ENCODE results near the gene AFF1. TPM values are rescaled to one million over a fixed set of nuclear protein-coding genes. Genes with fewer than 3 reads are reported as not detected.

Gene AFF1
- total and polyA plus RNA-seq, 4 donors, result 7.2 to 42.8 (median 21.5) TPM

GRCh38 chr4:87054900-87055299 is 120.1 kb downstream of the AFF1 start:
- Histone ChIP-seq H3K9me3 (ENCODE audit: control insufficient read depth in 4 of 4, low read length in 3 of 4) (no peaks in the 10 kb centered on the region), H3K27me3 (ENCODE audit: control insufficient read depth in 4 of 4, insufficient read depth in 4 of 4, low read length in 3 of 4) (no peaks in the 10 kb centered on the region), H3K36me3 (ENCODE audit: control insufficient read depth in 4 of 4, insufficient read depth in 3 of 4, low read depth in 1 of 4, low read length in 3 of 4) (peaks cover 0 to 8% (median under 1%) of the 10 kb centered on the region in 4 donors), H3K9ac (ENCODE audit: low read depth in 1 of 2, low read length in 2 of 2) (no peak overlapping the region), H3K4me3 (ENCODE audit: low read depth in 1 of 3, low read length in 3 of 3) (no peak overlapping the region), H3K4me1 (ENCODE audit: control insufficient read depth in 4 of 4, insufficient read depth in 4 of 4, low read length in 3 of 4) (peaks cover 13 to 43% (median 21%) of the 10 kb centered on the region in 4 donors), H3K27ac (ENCODE audit: low read depth in 1 of 2, low read length in 2 of 2) (no peak overlapping the region)
- no peak for DNase-seq (ENCODE audit: low spot score)
- 16% methylated on average over 3 of the region's 3 CpGs for WGBS
- TF ChIP-seq FOXA1 (IDR thresholded peaks at IDR 0.05) (no peak), FOXA2 (IDR thresholded peaks at IDR 0.05) (no peak), NR2F2 (IDR thresholded peaks at IDR 0.05) (no peak), SP1 (IDR thresholded peaks at IDR 0.05) (no peak), RXRA (IDR thresholded peaks at IDR 0.05) (no peak), ZBTB33 (IDR thresholded peaks at IDR 0.05) (no peak), MAX (IDR thresholded peaks at IDR 0.05) (no peak), HNF4G (IDR thresholded peaks at IDR 0.05) (no peak), REST (IDR thresholded peaks at IDR 0.05) (no peak), CTCF (IDR thresholded peaks at IDR 0.05; ENCODE audit: low read depth, low read length, missing input control) (no peak), YY1 (IDR thresholded peaks at IDR 0.05) (no peak), GABPA (IDR thresholded peaks at IDR 0.05 in 1 of 2, conservative IDR thresholded peaks at IDR 0.05 in 1 of 2) (no peak), TAF1 (conservative IDR thresholded peaks at IDR 0.05) (no peak)

GRCh38 chr4:87055311-87055710 is 120.5 kb downstream of the AFF1 start:
- H3K36me3 ChIP-seq (ENCODE audit: control insufficient read depth in 4 of 4, insufficient read depth in 3 of 4, low read depth in 1 of 4, low read length in 3 of 4), result peaks cover 0 to 10% (median 1%) of the 10 kb centered on the region in 4 donors
- no peaks in the 10 kb centered on the region for H3K9me3 ChIP-seq (ENCODE audit: control insufficient read depth in 4 of 4, low read length in 3 of 4)
- H3K27ac ChIP-seq (ENCODE audit: low read depth in 1 of 2, low read length in 2 of 2), result no peak overlapping the region
- peaks cover 13 to 43% (median 21%) of the 10 kb centered on the region in 4 donors for H3K4me1 ChIP-seq (ENCODE audit: control insufficient read depth in 4 of 4, insufficient read depth in 4 of 4, low read length in 3 of 4)
- H3K9ac ChIP-seq (ENCODE audit: low read depth in 1 of 2, low read length in 2 of 2), result no peak overlapping the region
- no peak for DNase-seq (ENCODE audit: low spot score)
- TF ChIP-seq REST (IDR thresholded peaks at IDR 0.05) (no peak), JUND (IDR thresholded peaks at IDR 0.05) (no peak), HNF4G (IDR thresholded peaks at IDR 0.05) (no peak), FOXA2 (IDR thresholded peaks at IDR 0.05) (no peak), YY1 (IDR thresholded peaks at IDR 0.05) (no peak), HNF4A (conservative IDR thresholded peaks at IDR 0.05) (no peak), ATF3 (IDR thresholded peaks at IDR 0.05) (no peak), FOXA1 (IDR thresholded peaks at IDR 0.05) (no peak), MAX (IDR thresholded peaks at IDR 0.05) (no peak), RAD21 (IDR thresholded peaks at IDR 0.05) (no peak), ZBTB33 (IDR thresholded peaks at IDR 0.05) (no peak)
- H3K4me3 ChIP-seq (ENCODE audit: low read depth in 1 of 3, low read length in 3 of 3), result no peak overlapping the region
- no peaks in the 10 kb centered on the region for H3K27me3 ChIP-seq (ENCODE audit: control insufficient read depth in 4 of 4, insufficient read depth in 4 of 4, low read length in 3 of 4)
- 53% methylated on average over 2 of the region's 2 CpGs for WGBS

Data from liver (tissue), 9 donors.